Ovary (tissue), 3 donors: ENCODE measurements around the gene RGS5.

Experiments
- CTCF ChIP-seq, 3 donors: fragments of 450-650 bp in 2 of 3; fragments of 200-600 bp in 1 of 3; IDR thresholded peaks; one replicate each; pipeline versions ENCODE4 v1.5.1 to v1.8.0; 2016 to 2022; ENCODE audit warnings: antibody characterized with exemption in 3 of 3, mild to moderate bottlenecking in 1 of 3
- POLR2A ChIP-seq: fragments of 450-650 bp; IDR thresholded peaks from one replicate; pipeline ENCODE4 v1.6.1; 2017; ENCODE audit warnings: antibody characterized with exemption, mild to moderate bottlenecking, moderate library complexity
- donor health status: DM: no; HTN: no; CAD: no.

DNA sequence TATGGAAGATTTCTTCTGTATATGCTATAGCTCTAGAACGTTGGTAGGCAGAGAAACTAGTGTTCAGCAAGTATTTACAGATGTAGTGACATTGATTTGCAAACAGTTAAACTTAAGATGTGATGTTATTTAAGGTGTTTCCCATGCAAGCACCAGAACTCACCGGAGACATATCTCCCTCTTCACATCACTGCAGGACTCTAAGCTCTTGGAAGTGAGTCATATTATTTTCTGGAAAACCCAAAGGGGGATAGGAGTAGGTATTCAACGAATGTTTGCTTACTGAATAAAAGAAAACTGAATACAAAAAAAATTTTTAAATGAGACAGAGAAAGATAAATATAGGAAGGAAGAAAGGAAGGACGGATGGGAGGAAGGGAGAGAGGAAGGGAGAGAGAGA, 108.5 kb downstream of the RGS5 start:
- TF ChIP-seq CTCF (IDR thresholded peaks at IDR 0.05) (no peak), POLR2A (no peak)
